Subcutaneous abdominal adipose tissue (tissue), 5 donors: ENCODE data around the gene UBE2L6.

Experiments
- H3K27ac ChIP-seq: one replicate; pipeline ENCODE4 v1.7.0; 2013; ENCODE audit warnings: low read depth, mild to moderate bottlenecking, inconsistent platforms, low read length, moderate library complexity
- H3K27me3 ChIP-seq, 5 donors: one replicate each; pipeline ENCODE4 v1.7.0; 2013; ENCODE audit warnings: low read length in 5 of 5, inconsistent platforms in 1 of 5; ENCODE audit not compliant: control insufficient read depth in 5 of 5, insufficient read depth in 4 of 5
- H3K36me3 ChIP-seq, 5 donors: one replicate each; pipeline ENCODE4 v1.7.0; 2013; ENCODE audit warnings: low read length in 5 of 5; ENCODE audit not compliant: control insufficient read depth in 5 of 5, insufficient read depth in 5 of 5
- H3K4me1 ChIP-seq, 5 donors: one replicate each; pipeline ENCODE4 v1.7.0; 2013; ENCODE audit warnings: low read length in 5 of 5, mild to moderate bottlenecking in 3 of 5, moderate library complexity in 1 of 5; ENCODE audit not compliant: control insufficient read depth in 5 of 5, insufficient read depth in 5 of 5
- H3K4me3 ChIP-seq, 5 donors: one replicate each; pipeline ENCODE4 v1.7.0; 2013; ENCODE audit warnings: low read length in 5 of 5, low read depth in 1 of 5
- H3K9ac ChIP-seq, 5 donors: one replicate each; pipeline ENCODE4 v1.7.0; 2013; ENCODE audit warnings: low read length in 5 of 5, mild to moderate bottlenecking in 4 of 5, moderate library complexity in 3 of 5
- H3K9me3 ChIP-seq, 5 donors: one replicate each; pipeline ENCODE4 v1.7.0; 2013; ENCODE audit warnings: low read length in 5 of 5; ENCODE audit not compliant: control insufficient read depth in 5 of 5
- donor health status: healthy.
- donor health status: healthy.
- donor health status: healthy.
- donor health status: healthy.
- donor health status: healthy.

UBE2L6 gene

DNA sequence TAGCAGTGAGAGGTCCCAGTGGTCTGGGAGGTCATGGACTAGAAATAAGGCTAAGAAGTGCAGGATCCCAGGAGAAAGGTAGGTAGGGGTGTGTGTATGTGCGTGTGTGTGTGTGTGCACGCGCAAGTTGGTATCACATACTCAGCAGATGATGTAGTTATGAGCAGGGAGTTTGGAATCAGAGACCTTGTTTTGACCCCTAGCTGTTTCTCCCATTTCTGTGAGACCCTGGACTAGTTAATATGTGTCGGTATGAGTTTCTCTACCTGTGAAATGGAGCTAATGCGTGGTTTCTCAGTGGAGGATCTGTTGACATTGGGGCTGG, 31.3 kb upstream of the UBE2L6 start:
- Histone ChIP-seq H3K27ac (peak overlapping the region; percentile 88), H3K4me1 (peaks cover 4 to 25% (median 24%) of the 10 kb centered on the region in 5 donors), H3K4me3 (peak overlapping the region; percentile 69 to 82 (median 81)), H3K36me3 (peaks cover 0 to 16% (median 12%) of the 10 kb centered on the region in 5 donors), H3K27me3 (no peaks in the 10 kb centered on the region), H3K9me3 (no peaks in the 10 kb centered on the region), H3K9ac (peak overlapping the region; percentile 39 to 81 (median 71))

DNA sequence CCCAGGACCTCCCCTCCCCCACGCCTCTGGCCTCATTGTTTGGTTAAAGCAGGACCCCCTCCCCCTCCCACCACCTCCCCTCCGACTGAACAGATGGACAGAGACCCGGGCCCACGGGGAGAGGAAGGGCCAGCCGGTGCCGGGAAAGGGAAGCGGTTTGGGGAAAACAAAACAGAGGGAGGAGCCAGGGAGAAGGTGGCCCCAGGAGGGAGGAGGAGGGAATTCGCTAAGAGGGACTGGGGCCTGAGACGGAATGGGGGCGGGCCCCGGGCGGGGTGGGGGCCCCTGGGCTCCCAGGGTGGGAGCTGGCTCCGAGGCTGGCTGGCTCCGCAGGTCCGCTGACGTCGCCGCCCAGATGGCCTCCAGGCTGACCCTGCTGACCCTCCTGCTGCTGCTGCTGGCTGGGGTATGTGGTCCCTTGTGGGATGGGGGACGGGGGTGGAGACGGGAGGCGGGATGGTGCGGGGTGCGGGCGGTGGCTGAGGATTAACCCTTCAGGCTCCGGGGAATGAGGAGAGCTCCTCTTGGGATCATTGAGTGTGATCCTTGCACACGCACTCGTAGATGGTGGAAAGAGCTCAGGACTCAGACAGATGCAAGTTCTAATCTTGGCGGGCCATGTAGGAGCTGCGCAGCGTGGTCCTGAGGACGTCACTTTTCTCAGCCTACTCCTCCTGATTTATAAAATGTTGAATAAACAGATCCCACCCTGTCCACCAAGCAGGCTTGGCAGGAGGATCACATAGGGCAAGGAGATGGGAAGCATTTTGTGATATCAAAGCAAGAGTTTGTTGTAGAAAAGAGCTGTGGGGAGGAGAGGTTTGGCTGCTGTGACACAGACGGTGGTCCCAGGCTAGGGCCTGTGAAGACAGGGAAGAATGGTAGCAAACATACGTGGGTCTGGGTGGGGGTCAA, 30.7 kb upstream of the UBE2L6 start:
- no peaks in the 10 kb centered on the region for H3K27me3 ChIP-seq
- peak overlapping the region; percentile 59 to 81 (median 75) for H3K9ac ChIP-seq
- H3K36me3 ChIP-seq = peaks cover 0 to 16% (median 12%) of the 10 kb centered on the region in 5 donors
- H3K27ac ChIP-seq = peak overlapping the region; percentile 88
- peak overlapping the region; percentile 69 to 91 (median 81) for H3K4me3 ChIP-seq
- no peaks in the 10 kb centered on the region for H3K9me3 ChIP-seq
- H3K4me1 ChIP-seq = peaks cover 4 to 25% (median 24%) of the 10 kb centered on the region in 5 donors

DNA sequence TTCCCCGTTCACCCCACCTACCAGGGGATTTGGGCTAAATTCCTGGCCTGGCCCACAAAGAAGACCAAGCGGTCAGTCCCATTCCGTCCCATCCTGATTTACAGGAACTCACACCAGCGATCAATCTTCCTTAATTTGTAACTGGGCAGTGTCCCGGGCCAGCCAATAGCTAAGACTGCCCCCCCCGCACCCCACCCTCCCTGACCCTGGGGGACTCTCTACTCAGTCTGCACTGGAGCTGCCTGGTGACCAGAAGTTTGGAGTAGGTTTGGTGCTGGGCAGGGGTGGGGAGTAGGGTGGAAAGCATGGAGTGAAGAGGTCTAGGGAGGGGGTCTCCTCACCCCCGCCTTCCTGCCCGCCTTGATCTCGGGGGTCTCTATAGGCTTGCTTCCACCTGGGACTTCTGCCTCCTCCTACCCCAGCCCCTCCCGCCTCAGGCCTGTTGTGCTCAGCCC, 30.0 kb upstream of the UBE2L6 start, which contains the start of gene SERPING1:
SERPING1 (plus strand) TSS at position 225 of the 455 bp plus-strand sequence. CDS start 586 bp downstream, outside the sequence.
- Histone ChIP-seq H3K4me1 (peaks cover 4 to 25% (median 24%) of the 10 kb centered on the region in 5 donors), H3K36me3 (peaks cover 0 to 16% (median 11%) of the 10 kb centered on the region in 5 donors), H3K27ac (peak within 1 kb of the TSS; percentile 88), H3K9me3 (no peaks in the 10 kb centered on the region), H3K27me3 (no peaks in the 10 kb centered on the region), H3K4me3 (peak within 1 kb of the TSS; percentile 69 to 91 (median 81)), H3K9ac (peak within 1 kb of the TSS; percentile 59 to 81 (median 75))

DNA sequence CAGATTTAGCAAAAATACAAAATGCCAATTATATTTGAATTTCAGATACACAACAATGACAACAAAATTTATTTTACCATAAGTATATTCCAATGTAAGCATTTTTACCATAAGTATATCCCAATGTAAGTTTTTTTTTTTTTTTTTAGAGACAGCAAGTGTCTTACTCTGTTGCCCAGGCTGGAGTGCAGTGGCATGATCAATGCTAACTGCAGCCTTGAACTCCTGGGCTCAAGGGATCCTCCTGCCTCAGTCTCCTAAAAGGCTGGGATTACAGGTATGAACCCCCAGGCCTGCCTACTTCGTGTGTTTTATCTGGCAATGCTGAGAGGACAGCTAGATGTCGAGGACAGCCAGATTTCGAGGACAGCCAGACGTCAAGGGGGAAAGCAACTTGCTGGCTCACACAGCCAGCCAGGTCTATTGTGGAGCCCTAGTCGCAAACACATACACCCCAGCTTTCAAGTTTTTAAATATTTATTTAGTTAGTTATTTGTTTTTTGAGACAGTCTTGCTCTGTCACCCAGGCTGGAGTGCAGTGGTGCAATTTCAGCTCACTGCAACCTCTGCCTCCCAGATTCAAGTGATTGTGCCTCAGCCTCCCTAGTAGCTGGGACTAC, 28.9 kb upstream of the UBE2L6 start:
- Histone ChIP-seq H3K27me3 (no peaks in the 10 kb centered on the region), H3K4me1 (peaks cover 4 to 25% (median 24%) of the 10 kb centered on the region in 5 donors), H3K9me3 (no peaks in the 10 kb centered on the region), H3K36me3 (peaks cover 0 to 11% (median 5%) of the 10 kb centered on the region in 5 donors), H3K9ac (peak overlapping the region in 2 of 5 donors; percentile 34 to 77), H3K4me3 (no peak overlapping the region), H3K27ac (peak overlapping the region; percentile 88)

DNA sequence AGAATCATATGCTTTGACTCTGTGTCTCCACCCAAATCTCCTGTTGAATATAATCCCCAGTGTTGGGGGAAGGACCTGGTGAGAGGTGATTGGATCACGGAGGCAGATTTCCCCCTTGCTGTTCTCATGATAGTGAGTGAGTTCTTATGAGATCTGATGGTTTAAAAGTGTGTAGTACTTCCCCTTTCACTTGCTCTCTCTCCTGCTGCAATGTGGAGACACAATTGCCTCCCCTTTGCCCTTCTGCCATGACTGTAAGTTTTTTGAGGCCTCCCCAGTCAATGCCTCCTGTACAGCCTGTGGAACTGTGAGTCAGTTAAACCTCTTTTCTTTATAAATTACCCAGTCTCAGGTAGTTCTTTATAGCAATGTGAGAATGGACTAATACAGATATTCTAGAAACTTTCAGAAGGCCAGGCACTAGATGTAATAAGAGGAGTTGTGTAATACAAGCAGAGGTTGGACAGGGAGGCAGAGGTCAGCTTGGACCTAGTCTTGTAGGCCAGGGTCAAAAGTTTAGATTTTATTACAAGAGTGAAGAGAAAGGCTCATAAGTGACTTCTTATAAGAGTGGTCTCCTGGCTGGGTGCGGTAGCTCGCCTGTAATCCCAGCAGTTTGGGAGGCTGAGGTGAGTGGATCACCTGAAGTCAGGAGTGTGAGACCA, 20.7 kb upstream of the UBE2L6 start:
- H3K9ac ChIP-seq = no peak overlapping the region
- no peak overlapping the region for H3K4me3 ChIP-seq
- no peak overlapping the region for H3K27ac ChIP-seq
- H3K4me1 ChIP-seq = no peaks in the 10 kb centered on the region
- H3K27me3 ChIP-seq = peaks cover 0 to 2% (median 0%) of the 10 kb centered on the region in 5 donors
- no peaks in the 10 kb centered on the region for H3K36me3 ChIP-seq
- no peaks in the 10 kb centered on the region for H3K9me3 ChIP-seq

DNA sequence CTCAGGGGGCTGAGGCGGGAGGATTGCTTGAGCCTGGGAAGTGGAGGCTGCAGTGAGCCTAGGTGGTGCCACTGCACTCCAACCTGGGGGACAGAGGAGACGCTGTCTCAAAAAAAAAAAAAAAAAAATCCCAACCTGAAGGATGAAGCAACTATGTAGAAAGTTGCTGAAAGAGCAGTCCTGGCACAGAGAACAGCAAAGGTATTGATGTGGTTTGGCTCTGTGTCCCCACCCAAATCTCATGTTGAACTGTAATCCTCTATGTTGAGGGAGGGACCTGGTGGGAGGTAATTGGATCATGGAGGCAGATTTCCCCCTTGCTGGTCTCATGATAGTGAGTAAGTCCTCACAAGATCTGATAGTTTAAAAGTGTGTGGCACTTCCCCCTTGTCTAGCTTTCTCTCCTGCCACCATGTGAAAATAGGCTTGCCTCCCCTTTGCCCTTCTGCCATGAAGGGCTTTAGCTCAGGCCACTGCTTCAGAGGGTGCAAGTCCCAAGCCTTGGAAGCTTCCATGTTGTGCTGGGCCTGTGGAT, 19.3 kb upstream of the UBE2L6 start:
- Histone ChIP-seq H3K27ac (no peak overlapping the region), H3K36me3 (no peaks in the 10 kb centered on the region), H3K9ac (no peak overlapping the region), H3K4me1 (no peaks in the 10 kb centered on the region), H3K27me3 (peaks cover 0 to 2% (median 0%) of the 10 kb centered on the region in 5 donors), H3K9me3 (no peaks in the 10 kb centered on the region), H3K4me3 (no peak overlapping the region)

- no peak overlapping the region for H3K4me3 ChIP-seq
These were observed 17.8 kb upstream of the UBE2L6 start for GRCh38 chr11:57585301-57585700.

DNA sequence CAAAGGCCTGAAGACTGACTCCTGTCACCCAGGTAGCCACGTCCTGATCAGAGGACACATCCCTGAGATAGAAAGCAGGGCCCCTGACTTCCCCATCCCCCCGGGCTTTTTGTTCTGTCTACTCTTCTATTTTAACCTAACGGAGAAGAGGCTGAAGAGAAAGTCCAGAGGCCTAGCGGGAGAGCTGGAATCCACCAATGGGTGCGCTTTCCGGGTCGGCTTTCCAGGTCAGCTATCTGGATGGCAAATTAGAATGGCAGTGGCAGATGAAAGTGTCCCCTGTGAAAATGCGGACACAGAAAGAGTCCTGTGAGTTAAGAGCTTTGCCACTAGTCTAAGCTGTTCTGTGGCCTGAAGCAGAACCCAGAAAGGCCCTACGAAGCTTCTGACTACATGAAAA, 16.9 kb upstream of the UBE2L6 start:
- peaks cover 0 to 2% (median 0%) of the 10 kb centered on the region in 5 donors for H3K27me3 ChIP-seq
- H3K9me3 ChIP-seq = no peaks in the 10 kb centered on the region
- no peaks in the 10 kb centered on the region for H3K4me1 ChIP-seq
- no peak overlapping the region for H3K9ac ChIP-seq
- no peak overlapping the region for H3K4me3 ChIP-seq
- H3K27ac ChIP-seq = no peak overlapping the region
- no peaks in the 10 kb centered on the region for H3K36me3 ChIP-seq

More at GRCh38 chr11:57585301-57585700, 17.8 kb upstream of the UBE2L6 start:
- Histone ChIP-seq H3K27me3 (peaks cover 0 to 2% (median 0%) of the 10 kb centered on the region in 5 donors), H3K36me3 (no peaks in the 10 kb centered on the region), H3K9ac (peak overlapping the region in 1 of 5 donors; percentile 30), H3K9me3 (no peaks in the 10 kb centered on the region), H3K27ac (no peak overlapping the region), H3K4me1 (no peaks in the 10 kb centered on the region)

GRCh38 chr11:57574061-57574460, 6.6 kb upstream of the UBE2L6 start:
- Histone ChIP-seq H3K27me3 (no peaks in the 10 kb centered on the region), H3K9me3 (no peaks in the 10 kb centered on the region), H3K36me3 (no peaks in the 10 kb centered on the region), H3K27ac (no peak overlapping the region), H3K4me3 (no peak overlapping the region), H3K4me1 (peaks cover 0 to 7% (median 2%) of the 10 kb centered on the region in 5 donors), H3K9ac (no peak overlapping the region)
